DOHH2 (cell line): ENCODE data around the gene LTA.

Experiments
- H3F3A ChIP-seq: fragments of 200-600 bp; sonication (generic), shearing (Covaris generic); 2 replicates; pipeline ENCODE4 v1.6.0; 2016; ENCODE audit warnings: antibody characterized with exemption, mild to moderate bottlenecking; ENCODE audit not compliant: control insufficient read depth, insufficient read depth
- H3K27ac ChIP-seq: fragments of 200-600 bp; sonication (generic); 2 replicates; pipeline ENCODE4 v1.5.1; 2014; ENCODE audit warnings: low read depth, mild to moderate bottlenecking, low read length, moderate library complexity
- H3K27me3 ChIP-seq: fragments of 200-600 bp; sonication (generic); 2 replicates; pipeline ENCODE4 v1.6.1; 2014; ENCODE audit warnings: mild to moderate bottlenecking, low read length, mixed read lengths; ENCODE audit not compliant: control insufficient read depth
- H3K36me3 ChIP-seq: fragments of 200-600 bp; sonication (generic); 2 replicates; pipeline ENCODE4 v1.6.1; 2014; ENCODE audit warnings: mild to moderate bottlenecking, low read length, moderate library complexity, mixed read lengths; ENCODE audit not compliant: control insufficient read depth
- H3K4me1 ChIP-seq: fragments of 200-600 bp; sonication (generic); 2 replicates; pipeline ENCODE4 v1.6.1; 2014; ENCODE audit warnings: mild to moderate bottlenecking, low read length, mixed read lengths; ENCODE audit not compliant: control insufficient read depth
- H3K4me2 ChIP-seq: fragments of 200-600 bp; sonication (generic); 2 replicates; pipeline ENCODE4 v1.6.0; 2014; ENCODE audit warnings: mild to moderate bottlenecking, low read length, moderate library complexity
- H3K4me3 ChIP-seq: fragments of 200-600 bp; sonication (generic); 2 replicates; pipeline ENCODE4 v1.5.1; 2014; ENCODE audit warnings: mild to moderate bottlenecking, low read length, mixed read lengths
- H3K79me2 ChIP-seq: fragments of 200-600 bp; sonication (generic); 2 replicates; pipeline ENCODE4 v1.6.1; 2014; ENCODE audit warnings: mild to moderate bottlenecking, low read length, mixed read lengths; ENCODE audit not compliant: control insufficient read depth
- H3K9me2 ChIP-seq: fragments of 200-600 bp; sonication (generic); replicated peaks from 2 replicates; pipeline ENCODE4 v1.6.1; 2014; ENCODE audit warnings: mild to moderate bottlenecking, low read length, mixed read lengths; ENCODE audit not compliant: control insufficient read depth
- H3K9me3 ChIP-seq: fragments of 200-600 bp; sonication (generic); 2 replicates; pipeline ENCODE4 v1.6.1; 2014; ENCODE audit warnings: antibody characterized with exemption, low read length, mixed read lengths; ENCODE audit not compliant: control insufficient read depth, insufficient read depth
- H4K20me1 ChIP-seq: fragments of 200-600 bp; sonication (generic); 2 replicates; pipeline ENCODE4 v1.6.0; 2014; ENCODE audit warnings: low read depth, mild to moderate bottlenecking, antibody characterized with exemption, low read length, moderate library complexity; ENCODE audit not compliant: control insufficient read depth, insufficient read depth
- EZH2phosphoT487 ChIP-seq: fragments of 200-600 bp; sonication (generic); IDR thresholded peaks from 2 replicates; pipeline ENCODE4 v1.6.1; 2017; ENCODE audit warnings: borderline replicate concordance, mild to moderate bottlenecking, antibody characterized with exemption, low read length, moderate library complexity, mixed read lengths
- TF ChIP-seq, protein P1 (sequence below): fragments of 200-600 bp; sonication (generic); IDR thresholded peaks from one replicate; pipeline ENCODE4 v1.5.1; 2014; ENCODE audit warnings: antibody characterized with exemption, mild to moderate bottlenecking, low read depth, low read length; ENCODE audit not compliant: poor library complexity, severe bottlenecking

The LTA gene

DNA sequence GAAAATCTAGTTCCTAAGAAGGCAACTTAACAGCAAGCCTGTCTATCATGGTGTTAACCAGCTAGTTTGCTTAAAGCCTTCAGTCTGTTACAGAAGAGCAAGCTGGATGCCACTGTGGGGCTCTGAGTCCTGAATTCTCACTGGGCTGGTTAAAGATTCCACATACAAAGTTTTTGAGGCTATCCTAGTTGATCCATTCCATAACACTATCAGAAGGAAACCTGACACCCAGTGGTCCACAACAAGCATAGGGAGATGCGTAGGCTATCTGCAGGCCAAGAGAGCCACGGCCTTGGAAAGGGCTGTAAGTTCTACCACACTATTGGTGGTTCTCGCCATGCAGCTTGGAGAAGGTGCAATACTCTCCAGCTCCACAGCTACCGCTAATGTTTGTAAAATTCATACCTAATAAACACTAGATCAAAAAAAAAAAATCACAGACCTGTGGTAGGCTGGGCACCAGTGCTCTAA lies 43.7 kb upstream of the LTA start:
- peaks cover 4% of the 10 kb centered on the region for H3K79me2 ChIP-seq
- peaks cover 12% of the 10 kb centered on the region; the same call in 1 of the 2 replicates for H4K20me1 ChIP-seq
- H3K36me3 ChIP-seq, result peaks cover 44% of the 10 kb centered on the region
- no peak overlapping the region for H3K4me2 ChIP-seq
- TF ChIP-seq, protein P1, sequence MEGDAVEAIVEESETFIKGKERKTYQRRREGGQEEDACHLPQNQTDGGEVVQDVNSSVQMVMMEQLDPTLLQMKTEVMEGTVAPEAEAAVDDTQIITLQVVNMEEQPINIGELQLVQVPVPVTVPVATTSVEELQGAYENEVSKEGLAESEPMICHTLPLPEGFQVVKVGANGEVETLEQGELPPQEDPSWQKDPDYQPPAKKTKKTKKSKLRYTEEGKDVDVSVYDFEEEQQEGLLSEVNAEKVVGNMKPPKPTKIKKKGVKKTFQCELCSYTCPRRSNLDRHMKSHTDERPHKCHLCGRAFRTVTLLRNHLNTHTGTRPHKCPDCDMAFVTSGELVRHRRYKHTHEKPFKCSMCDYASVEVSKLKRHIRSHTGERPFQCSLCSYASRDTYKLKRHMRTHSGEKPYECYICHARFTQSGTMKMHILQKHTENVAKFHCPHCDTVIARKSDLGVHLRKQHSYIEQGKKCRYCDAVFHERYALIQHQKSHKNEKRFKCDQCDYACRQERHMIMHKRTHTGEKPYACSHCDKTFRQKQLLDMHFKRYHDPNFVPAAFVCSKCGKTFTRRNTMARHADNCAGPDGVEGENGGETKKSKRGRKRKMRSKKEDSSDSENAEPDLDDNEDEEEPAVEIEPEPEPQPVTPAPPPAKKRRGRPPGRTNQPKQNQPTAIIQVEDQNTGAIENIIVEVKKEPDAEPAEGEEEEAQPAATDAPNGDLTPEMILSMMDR, result no peak
- TF ChIP-seq EZH2phosphoT487, result no peak
- H3K27me3 ChIP-seq, result no peaks in the 10 kb centered on the region
- H3K9me2 ChIP-seq, result no peaks in the 10 kb centered on the region
- no peaks in the 10 kb centered on the region for H3K9me3 ChIP-seq
- no peak overlapping the region for H3K4me3 ChIP-seq
- H3K27ac ChIP-seq, result no peak overlapping the region
- H3K4me1 ChIP-seq, result no peaks in the 10 kb centered on the region
- peaks cover 47% of the 10 kb centered on the region for H3F3A ChIP-seq

DNA sequence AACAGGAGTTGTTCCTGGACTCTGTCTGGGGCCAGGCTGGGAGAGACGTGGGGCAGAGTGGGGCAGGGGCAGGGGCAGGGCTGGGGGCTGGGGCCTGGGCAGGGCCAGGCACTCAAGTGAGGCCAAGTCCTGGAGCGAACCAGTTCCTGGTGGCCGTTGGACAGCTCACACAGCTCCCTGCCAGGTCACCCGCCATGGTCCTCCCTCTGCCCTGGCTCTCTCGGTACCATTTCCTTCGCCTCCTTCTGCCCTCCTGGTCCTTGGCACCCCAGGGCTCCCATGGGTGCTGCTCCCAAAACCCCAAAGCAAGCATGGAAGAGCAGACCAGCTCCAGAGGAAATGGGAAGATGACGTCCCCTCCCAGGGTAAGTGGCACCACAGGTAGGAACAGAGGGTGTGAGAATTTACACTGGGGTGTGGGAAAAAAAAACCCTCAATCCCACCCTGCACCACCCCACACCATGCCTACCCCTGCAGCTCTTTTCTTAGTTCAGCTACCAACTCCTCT lies 43.2 kb upstream of the LTA start, which contains the start of gene MCCD1:
Gene MCCD1, plus strand, starts transcription at position 142 of the 508 bp plus-strand sequence. Its CDS starts 53 bp downstream, at position 195.
- Histone ChIP-seq H3K4me1 (no peaks in the 10 kb centered on the region), H3K27me3 (no peaks in the 10 kb centered on the region), H3F3A (peaks cover 48% of the 10 kb centered on the region), H3K79me2 (peaks cover 7% of the 10 kb centered on the region), H3K4me2 (no peak within 1 kb of the TSS), H3K4me3 (no peak within 1 kb of the TSS), H3K27ac (no peak within 1 kb of the TSS), H3K9me3 (no peaks in the 10 kb centered on the region), H3K9me2 (no peaks in the 10 kb centered on the region), H3K36me3 (peaks cover 49% of the 10 kb centered on the region), H4K20me1 (peaks cover 14% of the 10 kb centered on the region; the same call in 1 of the 2 replicates)
- no peak for TF ChIP-seq EZH2phosphoT487
- TF ChIP-seq, protein P1, result no peak

DNA sequence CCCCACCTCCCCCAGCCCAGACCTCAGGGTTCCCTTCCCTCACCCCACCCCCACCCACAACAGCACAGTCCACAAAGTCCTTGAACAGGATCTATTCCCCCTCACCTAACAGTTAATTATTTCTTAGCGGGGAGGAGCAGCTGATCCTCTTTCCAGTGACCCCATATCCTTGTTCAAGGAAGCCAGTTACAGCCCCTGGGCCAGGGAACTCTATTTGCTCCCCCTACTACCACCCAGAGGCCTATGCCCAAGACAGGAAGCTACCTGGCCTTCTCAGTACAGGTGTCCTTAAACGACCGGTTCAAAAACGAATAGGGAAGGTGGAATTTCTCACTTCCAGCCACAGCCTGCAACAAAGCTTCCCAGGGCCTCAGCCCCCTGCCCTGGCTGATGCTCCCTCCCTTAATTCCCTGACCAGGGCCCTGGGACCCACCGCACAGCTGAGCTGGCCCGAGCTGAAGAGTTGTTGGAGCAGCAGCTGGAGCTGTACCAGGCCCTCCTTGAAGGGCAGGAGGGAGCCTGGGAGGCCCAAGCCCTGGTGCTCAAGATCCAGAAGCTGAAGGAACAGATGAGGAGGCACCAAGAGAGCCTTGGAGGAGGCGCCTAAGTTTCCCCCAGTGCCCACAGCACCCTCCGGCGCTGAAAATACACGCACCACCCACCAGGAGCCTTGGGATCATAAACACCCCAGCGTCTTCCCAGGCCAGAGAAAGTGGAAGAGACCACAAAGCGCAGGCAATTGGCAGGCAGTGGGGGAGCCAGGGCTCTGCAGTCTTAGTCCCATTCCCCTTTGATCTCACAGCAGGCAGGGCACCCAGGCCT lies 42.5 kb upstream of the LTA start:
- no peak overlapping the region for H3K27ac ChIP-seq
- H3K36me3 ChIP-seq, result peaks cover 56% of the 10 kb centered on the region
- TF ChIP-seq, protein P1, result no peak
- TF ChIP-seq EZH2phosphoT487, result no peak
- peaks cover 48% of the 10 kb centered on the region for H3F3A ChIP-seq
- no peak overlapping the region for H3K4me3 ChIP-seq
- H3K4me1 ChIP-seq, result no peaks in the 10 kb centered on the region
- no peaks in the 10 kb centered on the region for H3K9me2 ChIP-seq
- no peaks in the 10 kb centered on the region for H3K9me3 ChIP-seq
- peaks cover 11% of the 10 kb centered on the region for H3K79me2 ChIP-seq
- H3K4me2 ChIP-seq, result no peak overlapping the region
- peaks cover 14% of the 10 kb centered on the region; the same call in 1 of the 2 replicates for H4K20me1 ChIP-seq
- H3K27me3 ChIP-seq, result no peaks in the 10 kb centered on the region
